HG03108 (cell line): ENCODE results near the gene MYPN.

Experiments used
- ATAC-seq: cut with Tn5 transposase; IDR thresholded peaks from one replicate; pipeline ENCODE4 v1.9.1; 2021; ENCODE audit warnings: moderate library complexity; ENCODE audit not compliant: unreplicated experiment

MYPN gene

GRCh38 chr10:68261132-68261856 is 152.0 kb downstream of the MYPN start:
- no peak for ATAC-seq
